NOMO-1 treated with DMSO at 0.1 percent for 48 hours (cell line): ENCODE data around the gene C3orf49.

ENCODE experiments used
- DNase-seq: peaks from one replicate; lab custom pipeline; 2025; ENCODE audit not compliant: unreplicated experiment; lab: John Stamatoyannopoulos, UW

The C3orf49 gene

DNA sequence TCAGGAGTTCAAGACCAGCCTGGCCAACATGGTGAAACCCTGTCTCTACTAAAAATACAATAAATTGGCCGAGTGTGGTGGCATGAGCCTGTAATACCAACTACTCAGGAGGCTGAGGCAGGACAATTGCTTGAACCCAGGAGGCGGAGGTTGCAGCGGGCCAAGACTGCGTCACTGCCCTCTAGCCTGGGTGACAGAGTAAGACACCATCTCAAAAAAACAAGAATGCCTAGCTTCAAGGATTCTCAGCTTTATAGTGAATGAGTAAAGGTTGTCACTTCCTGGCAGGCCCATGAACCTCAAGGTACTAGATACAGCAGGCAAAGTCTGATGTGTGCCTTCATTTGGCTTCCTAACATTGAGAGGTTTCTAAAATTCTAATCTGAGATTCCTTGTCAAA lies 30.1 kb downstream of the C3orf49 start:
- no peak for DNase-seq

DNA sequence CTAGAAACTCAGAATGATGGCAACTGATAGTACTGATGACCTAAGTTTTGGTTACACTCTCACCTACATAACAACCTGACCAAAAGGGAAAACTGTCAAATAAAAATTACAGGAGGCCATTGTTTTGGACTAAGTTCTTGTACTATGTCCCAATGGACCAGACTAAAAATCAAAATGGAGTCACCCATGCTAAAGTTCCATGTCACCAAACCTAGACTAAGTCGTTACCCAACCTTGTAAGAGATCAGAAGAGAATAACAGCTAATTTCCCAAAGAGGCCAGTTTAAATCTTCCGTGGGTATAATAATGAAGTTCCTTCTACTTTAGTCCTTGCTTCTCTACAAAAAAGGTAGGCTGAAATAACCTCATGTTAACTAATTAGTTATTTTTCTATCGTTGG lies 32.2 kb downstream of the C3orf49 start:
- DNase-seq = no peak

DNA sequence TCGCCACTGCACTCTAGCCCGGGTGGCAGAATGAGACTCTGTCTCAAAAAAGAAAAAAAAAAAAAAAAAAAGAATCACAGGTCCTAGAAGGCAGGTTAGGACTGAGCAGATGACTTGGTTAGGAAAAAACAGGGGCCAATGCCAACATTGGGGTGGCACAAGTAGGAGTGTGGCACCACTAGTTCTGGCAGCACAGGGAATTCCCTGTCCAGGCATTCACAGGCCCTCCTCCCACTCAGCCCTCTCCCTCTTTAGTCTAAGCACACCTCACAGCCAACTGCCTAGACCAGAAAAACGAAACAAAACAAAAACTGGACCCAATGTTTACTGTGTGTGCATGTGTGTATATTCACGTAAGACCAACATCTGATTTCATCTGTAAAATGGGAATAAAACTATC lies 34.0 kb downstream of the C3orf49 start:
- DNase-seq = no peak

DNA sequence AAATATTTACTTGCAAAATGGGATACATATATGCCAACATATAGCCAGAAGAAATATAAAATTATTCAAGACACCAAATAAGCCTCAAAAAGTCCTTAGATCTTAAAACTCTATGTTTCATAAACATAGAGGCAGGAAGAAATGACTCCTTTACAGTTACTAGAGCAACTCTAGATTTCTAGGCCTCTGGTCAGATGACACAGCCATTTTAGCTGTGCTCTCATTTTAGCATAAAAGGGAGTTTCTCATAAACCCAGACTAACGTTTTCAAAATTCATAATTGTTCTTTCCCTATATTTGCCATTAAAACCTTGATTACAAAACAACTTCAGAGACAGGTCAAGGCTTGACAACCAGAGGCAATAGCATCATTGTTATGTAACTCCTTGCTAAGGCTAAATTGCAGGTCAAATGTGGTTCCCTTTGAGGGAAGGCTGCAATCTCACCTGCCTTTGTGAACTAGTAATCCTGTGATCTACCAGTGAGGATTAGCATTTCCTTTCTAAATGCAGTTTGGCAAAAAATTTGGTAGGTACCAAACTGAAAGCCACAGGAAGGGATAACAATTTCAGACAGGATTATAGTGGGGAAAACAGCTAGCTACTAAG lies 36.3 kb downstream of the C3orf49 start:
- DNase-seq = peak; percentile 49

DNA sequence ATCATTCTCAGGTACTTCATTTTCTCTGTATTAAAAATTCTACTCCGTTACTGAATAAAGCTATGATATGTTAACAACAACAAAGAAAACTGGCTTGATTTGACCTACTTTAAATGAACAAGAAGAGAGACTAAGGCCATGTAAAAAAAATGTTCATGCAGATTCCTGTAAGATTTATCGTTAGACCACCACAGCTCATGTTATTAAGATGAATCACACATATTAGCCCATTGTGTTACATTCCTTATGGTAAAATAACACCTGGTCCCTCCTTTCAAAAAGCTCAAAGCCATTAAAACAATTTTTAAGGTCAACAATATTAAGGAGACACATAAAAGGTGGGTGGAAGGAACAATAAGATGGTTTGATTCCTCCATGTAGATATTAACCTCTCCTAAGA lies 38.2 kb downstream of the C3orf49 start:
- DNase-seq = no peak

DNA sequence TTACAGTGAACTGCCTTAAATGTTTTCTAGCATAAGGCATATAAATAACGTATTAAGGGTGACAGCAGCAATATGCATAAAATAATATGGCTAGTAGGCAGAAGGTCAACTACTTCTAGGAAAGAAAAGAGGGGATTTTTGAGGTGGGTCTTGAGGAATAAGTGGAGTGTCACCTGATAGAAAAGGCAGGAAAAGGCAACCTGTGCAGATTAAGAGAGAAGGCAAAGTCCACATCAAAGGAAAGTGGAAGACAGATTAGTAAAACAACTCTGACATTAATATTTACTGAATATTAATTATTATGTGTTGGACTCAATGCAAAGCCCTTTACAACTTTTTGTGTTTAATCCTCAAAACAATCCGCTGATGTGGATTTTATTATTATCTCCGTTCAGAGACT lies 41.7 kb downstream of the C3orf49 start:
- no peak for DNase-seq

DNA sequence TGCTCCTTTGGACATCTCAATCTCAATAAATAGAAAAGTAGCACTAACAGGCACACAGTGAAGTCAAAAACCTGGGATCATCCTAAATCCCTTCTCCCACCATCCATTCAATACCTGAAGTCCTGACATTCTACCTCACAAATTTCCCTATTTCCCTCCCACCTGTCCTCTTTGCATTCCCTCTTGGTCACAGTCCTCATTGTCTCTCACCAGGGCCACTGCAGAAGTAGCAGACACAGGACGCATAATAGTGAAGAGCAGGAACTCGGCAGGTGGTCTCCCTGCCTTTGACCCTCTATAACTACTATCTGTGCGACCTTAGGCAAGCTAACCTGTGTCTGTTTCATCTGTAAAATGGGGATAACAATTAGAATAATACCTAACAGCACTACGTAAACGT lies 42.2 kb downstream of the C3orf49 start:
- no peak for DNase-seq

DNA sequence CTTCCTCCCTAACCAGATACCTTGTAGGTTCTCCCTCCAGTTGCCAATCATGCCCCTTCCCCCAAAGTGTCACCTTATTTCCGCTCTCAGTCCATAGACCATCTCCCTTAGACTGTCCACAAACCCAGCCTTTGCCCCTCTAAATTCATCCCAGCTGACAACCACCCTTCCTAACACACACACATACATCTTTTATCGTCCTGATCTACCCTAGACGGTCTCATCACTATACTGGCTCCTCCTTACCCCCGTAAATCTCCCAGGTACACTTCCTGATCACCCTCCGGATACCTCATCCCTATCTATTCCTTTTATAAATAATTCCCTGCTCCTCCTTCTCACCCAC lies 43.7 kb downstream of the C3orf49 start:
- DNase-seq = peak; percentile 8

DNA sequence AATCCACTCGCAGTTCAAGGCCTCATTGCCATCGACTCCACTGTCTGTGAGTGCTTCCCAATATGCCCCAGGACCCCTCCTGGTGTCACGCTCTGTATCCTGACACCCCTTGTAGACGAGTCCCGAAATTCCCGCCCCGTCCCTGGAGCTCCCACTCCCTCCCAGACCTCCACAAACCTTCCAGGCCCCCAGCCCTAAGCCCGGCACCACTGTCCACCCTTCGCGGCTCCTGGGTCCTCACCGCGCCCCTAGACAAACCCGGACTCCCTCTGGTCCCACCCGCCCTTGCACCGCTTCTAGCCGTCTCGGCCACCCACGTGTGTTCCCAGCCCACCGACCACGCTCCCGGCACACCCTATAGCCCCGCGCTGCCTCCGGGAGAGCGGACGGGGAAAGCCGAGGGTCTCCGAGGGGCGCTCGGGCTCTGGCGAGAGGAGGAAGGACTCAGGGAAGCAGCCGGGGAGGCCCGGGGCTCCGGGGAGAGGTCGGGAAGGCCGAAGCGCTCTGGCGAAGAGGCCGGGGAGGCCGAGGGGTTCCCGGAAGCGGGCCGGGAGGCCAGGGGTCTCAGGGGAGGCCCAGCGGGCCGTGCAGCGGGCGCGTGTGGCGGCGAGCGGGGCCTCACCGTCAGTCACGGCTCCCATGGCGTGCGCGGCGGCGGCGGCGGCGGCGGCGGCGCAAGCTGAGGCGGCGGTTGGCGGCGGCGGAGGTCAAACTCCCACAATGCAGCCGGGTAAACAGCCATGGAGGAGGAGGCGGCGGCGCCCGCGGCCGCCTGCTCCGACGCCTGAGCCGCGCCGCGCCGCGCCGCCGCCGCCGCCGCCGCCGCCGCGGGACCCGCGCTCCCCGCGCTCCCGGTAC lies 44.3 kb downstream of the C3orf49 start, which contains the start of the genes ATXN7 and THOC7:
ATXN7 (plus strand) TSS at position 718 of the 858 bp plus-strand sequence. CDS start 48,732 bp downstream, outside the sequence.
THOC7 (minus strand) TSS at position 656 of the 858 bp plus-strand sequence; CDS start at position 641, 15 bp downstream.
- peak; percentile 41 for DNase-seq

DNA sequence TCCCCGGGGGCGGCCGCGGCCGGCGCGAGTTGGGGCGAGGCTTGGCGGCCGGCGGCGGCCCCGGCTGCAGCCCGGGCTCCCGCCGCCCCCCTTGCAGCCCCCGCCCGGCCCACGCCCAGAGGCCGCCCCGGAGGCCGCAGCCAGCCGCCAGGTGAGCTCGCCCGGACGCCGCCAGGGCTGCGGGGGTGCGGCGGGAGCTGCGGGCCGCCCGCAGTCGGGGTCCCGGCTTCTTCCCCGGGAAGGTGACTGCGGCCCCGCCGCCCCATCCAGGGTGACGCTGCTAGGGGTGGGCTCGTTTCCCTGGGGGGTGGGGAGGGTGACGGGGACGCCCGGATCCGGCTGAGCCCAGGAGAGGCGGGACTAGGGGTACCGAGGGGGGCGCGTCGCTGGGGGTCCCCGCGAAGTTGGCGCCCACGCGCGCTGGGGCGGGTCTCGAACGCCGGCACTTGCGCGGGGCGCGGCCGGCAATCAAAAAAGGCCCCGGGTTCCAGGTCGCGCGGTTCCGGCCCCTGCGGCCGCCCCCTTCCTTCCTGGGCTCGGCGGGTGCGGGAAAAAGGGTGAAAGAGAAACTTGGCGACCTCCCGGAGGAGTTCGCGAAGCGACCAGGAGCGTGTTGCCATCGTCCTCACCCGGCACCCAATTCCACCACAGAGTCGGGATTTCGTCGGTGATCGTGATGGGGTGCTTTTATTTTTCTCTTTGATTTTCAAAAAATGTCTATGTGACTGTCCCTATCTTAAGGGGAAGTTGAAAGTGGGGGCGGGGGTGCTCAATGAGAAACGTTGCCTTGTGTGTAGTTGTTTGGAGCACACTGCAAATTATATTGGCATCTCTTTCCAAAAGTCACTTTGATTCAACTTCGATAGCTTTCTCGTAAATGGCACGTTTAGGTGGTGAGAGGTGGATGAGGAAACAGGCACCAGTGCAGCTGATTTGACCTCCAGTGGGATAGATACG lies 45.2 kb downstream of the C3orf49 start:
- peak; percentile 50 for DNase-seq

DNA sequence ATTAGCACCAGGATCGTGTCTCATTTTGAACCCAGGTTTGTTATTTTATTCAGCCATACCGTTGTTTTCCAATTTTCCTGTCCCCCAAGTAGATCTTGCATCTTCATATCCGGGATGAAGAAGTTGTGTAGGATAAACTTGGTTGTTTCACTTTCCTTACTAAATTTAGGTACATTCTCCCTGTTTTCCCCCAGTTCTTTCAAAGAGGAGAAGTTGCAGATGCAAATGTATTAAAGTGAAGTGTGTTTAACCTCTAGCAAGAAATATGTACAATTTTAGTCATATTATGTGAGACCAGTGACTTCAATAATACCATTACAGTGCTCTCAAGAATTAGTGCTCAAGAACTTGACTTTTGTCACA lies 45.8 kb downstream of the C3orf49 start:
- peak; percentile 22 for DNase-seq

DNA sequence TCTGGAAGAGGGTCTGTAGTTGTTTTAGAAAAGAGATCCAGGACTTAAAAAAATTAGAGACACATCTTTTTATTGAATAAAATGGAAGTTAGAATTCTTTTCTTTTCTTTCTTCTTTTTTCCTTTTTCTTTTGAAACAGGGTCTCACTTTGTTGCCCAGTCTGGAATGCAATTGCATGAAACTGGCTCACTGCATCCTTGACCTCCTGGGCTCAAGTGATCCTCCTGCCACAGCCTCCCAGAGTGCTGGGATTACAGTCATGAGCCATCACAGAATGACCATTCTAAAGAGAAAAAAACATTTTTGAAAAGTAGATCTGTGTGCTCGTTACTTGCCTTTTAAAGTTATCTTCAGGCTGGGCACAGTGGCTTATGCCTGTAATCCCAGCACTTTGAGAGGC lies 48.1 kb downstream of the C3orf49 start:
- DNase-seq = no peak

DNA sequence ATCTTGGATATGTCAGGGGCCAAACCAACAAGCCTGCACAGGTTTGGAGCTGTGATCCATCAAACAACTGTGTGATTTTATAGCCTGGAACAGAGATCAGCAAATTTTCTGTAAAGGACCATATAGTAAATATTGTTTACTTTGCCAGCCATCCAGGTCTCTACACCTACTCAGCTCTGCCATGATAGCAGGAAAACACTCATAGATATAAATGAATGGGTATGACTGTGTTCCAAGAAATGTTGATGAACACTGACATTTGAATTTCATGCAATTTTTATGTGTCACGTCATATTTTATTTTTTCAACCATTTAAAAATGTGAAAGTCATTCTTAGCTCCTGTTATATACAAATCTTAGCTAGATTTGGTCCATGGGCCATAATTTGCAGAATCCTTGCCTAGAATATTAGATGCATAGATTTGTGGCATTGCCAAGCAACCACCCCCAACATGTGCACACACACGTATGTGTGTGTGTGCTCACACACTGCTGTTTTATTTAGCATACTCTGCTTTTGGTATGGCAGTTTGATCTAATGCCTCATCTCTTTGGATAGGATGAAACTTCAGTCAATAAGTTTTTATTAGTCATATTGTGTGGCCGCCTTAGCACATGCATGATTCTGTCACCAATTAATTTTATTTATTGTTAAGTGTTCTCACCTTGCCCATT lies 51.0 kb downstream of the C3orf49 start:
- no peak for DNase-seq

DNA sequence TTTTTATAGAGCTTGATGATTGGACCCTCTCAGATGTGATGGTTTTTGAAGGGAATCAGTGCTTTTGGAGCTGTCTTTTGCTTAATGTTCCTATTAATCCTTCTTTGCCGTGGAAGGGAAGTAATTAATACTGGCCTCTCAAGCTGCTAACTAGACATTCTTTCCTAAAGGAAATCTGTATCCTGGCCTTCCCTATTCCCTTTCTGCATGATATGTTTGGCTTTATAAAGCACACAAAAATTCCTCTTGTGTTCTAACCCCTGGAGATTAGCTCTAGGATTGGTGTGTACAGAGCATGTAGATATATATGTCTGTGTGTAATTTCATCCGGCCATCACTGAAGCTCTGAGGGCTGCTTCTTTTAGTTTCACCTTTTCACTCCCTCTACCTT lies 51.5 kb downstream of the C3orf49 start:
- no peak for DNase-seq

DNA sequence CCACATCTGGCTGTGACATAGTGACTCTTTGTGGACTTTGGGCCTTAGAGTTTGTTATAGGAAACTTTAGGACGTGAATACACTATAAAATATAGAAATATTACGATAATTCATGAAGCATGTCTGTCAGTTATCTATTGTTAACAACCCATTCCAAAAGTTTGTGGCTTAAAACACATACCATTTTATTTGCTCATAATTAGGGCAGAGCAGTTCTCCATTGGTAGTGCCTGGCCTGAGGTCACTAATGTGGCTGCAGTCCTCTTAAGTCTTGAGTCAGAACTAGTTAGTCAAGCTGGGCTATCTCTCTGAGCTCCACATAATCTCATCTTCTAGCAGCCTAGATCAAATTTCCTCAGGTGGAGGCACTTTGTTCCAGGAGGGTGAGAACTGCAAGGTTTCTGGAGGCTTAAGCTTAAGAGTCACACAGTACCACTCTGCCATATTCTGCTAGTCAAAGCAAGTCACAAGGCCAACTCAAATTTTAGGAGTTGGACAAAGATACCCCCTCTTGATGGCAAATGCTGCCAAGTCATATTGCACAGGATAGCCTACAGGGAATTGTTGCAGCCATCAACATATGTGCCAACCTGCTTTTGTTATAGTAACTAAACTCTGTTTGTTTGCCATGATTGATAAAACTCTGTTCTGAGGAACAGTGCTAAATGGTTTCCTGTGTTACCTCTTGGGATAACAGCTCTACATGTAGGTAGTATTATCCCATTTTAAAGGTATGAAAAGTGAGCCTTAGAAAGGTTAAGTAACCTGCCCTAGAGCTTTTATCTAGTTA lies 53.2 kb downstream of the C3orf49 start:
- no peak for DNase-seq

DNA sequence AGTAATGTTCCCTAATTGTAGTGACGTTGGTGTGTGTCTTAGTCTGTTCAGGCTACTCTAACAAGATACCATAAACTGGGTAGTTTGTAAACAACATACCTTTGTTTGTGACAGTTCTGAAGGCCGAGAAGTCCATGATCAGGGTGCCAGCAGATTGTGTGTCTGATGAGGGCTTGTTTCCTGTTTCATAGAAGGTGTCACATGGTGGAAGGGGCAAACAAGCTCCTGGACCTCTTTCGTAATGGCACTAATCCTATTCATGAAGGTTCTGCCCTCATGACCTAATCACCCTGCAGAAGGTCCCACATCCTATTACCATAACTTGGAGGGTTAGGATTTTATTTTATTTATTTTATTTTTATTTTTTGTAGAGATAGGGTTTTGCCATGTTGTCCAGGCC lies 55.7 kb downstream of the C3orf49 start:
- peak; percentile 40 for DNase-seq

DNA sequence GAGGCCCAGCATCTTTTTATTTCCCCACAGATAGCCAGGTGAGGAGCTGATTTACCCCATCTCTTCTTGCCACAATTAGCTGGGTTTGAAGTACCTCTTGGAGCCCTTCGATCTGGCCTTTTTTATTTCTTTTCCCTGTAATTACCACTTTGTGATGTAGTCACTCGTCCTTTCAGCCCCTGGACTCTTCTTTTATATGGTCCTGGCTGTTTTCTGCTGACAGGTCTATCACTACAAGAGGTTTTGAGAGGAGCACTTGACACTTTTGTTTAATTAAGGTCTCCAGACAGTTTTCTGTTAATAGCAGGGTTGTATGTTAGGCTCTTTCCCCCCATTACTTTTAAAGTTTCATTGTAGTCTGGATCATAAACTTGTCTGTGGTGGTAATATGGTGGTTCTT lies 56.4 kb downstream of the C3orf49 start:
- no peak for DNase-seq

DNA sequence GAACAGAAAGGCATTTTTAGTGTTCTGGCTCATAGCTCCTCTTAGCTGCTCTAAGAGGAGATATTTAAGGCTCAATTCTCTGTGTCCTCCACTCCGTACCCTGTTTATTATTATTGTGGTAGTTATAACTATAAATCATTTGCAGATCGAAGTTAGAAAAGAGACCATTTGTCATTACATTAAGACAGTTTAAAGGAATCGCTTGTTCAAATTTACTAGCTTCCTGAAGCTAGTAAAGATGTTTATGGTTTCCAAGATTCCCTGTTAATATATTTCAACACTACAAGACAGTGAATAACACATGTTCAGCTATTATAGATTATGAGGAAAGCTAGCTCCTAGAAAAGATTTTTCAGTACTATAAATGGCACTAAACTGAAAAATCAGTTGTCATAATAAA lies 57.2 kb downstream of the C3orf49 start:
- DNase-seq = no peak

DNA sequence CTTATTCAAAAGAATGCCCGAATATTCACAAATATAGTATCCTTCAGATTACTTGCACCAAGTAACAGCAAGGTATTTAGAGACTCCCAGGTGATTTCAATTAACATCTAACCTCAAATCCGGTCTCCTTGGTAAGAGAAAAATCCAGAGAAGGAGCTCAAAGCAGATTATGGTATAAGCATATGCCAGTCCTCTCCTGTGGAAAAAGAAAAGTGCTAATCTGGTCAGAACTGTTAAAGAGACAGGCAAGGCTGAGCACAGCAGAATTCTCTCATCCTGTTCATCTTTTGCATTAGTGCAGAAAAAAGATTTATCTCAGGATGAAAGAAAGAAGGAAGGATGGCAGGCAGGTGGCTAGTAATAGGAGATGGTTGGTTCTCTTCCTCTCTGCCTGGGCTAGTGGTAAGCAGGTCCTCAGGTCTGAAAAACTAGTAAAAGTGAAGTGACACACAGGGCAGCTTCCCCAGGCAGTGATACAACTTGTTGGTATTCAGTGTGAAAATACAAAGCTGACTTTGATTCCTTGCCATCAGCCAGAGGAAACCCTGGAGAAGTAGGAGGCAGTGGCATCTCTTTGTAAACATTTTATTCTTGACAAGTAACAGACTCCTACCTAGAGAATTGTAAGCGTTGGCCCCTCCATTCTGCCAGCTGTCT lies 58.8 kb downstream of the C3orf49 start:
- DNase-seq = no peak
